Fibroblast of lung (primary cell): Measurements from ENCODE around the gene TMEM14A.

Experiments
- EZH2 ChIP-seq: IDR thresholded peaks from 2 replicates; pipeline ENCODE4 v1.5.1; 2012; ENCODE audit warnings: low read length, control low read depth, mild to moderate bottlenecking; ENCODE audit errors: missing control alignments
- TF ChIP-seq, protein P1 (sequence below), 2 donors: IDR thresholded peaks in 1 of 2; conservative IDR thresholded peaks in 1 of 2; 1 replicate in 1 of 2; 2 replicates in 1 of 2; pipeline ENCODE4 v1.5.1; 2011 to 2012; ENCODE audit warnings: low read length in 2 of 2, control low read depth in 1 of 2, inconsistent platforms in 1 of 2, low read depth in 1 of 2, mild to moderate bottlenecking in 1 of 2

DNA sequence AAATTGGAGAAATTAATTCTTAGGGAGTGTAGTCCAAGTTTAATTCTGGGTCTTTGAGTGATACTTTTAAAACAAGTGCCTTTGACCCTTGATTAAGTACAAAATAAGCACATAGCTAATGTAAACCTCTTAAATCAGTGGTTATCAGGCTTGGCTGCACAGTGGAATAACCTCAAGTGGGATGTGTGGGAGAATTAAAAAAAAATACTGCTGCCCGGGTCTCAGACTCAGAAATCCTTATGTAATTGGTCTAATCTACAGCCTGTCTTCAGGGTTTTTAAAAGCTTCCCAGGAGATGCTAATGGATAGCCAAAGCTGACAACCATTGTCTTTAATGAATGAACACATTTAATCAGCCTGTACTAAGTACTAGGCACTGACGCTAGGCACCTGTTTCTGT, 28.5 kb upstream of the TMEM14A start:
- TF ChIP-seq EZH2: no peak
- TF ChIP-seq, protein P1, sequence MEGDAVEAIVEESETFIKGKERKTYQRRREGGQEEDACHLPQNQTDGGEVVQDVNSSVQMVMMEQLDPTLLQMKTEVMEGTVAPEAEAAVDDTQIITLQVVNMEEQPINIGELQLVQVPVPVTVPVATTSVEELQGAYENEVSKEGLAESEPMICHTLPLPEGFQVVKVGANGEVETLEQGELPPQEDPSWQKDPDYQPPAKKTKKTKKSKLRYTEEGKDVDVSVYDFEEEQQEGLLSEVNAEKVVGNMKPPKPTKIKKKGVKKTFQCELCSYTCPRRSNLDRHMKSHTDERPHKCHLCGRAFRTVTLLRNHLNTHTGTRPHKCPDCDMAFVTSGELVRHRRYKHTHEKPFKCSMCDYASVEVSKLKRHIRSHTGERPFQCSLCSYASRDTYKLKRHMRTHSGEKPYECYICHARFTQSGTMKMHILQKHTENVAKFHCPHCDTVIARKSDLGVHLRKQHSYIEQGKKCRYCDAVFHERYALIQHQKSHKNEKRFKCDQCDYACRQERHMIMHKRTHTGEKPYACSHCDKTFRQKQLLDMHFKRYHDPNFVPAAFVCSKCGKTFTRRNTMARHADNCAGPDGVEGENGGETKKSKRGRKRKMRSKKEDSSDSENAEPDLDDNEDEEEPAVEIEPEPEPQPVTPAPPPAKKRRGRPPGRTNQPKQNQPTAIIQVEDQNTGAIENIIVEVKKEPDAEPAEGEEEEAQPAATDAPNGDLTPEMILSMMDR (conservative IDR thresholded peaks at IDR 0.05 in 1 of 2, IDR thresholded peaks at IDR 0.05 in 1 of 2; ENCODE audit: low read depth in 1 of 2, low read length in 2 of 2): no peak
